Measurements from ENCODE around the gene SERP2. TPM values are rescaled to one million over a fixed set of nuclear protein-coding genes. Genes with fewer than 3 reads are reported as not detected.

The SERP2 gene
- total RNA-seq, 2 experiments from 2014 or later, result 0.53 to 0.65 TPM

DNA sequence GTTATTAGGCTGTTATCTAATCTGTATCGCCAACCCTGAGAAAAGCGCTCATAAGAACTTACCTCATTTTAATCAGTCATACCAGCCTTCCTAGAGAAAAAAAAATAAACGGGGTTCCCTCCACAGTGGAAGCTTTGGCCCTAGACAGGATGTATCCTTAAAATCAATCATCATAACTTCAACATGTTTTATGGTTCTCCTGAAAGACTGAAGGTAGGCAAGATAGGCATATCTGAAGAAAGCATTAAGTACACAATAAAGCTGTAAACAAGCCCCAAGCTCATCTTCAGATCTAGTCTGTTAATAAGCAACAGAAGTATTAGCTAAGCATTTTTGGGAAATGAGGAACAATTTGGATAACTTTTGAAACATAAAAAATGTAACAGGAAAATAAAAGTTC lies 18.7 kb upstream of the SERP2 start:
- ChIA-PET POLR2A (no interaction called here), CTCF (interaction anchor here (1.1 kb wide), 1 partner anchor 13 kb away, joined by 3 read pairs; no protein-coding TSS in a partner anchor)

DNA sequence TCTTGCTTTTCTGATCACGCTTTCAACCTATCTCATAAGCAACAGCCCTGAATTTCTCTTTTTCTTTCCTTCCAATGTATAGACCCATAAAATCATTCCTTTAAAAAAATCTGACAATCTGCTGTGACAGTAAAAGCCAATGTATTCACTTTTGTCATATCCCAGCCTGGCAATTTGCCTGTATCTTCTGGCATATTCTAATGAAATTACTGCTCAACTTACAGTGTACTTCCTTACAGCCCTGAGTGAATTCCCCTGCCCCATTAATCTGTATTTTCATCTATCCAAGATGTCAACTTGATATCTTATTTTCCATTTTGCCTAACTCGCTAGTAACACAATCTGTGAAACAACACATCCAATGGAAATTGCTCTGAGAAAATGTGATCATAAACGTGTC lies 18.0 kb upstream of the SERP2 start:
- ChIA-PET CTCF (no interaction called here), POLR2A (no interaction called here)

DNA sequence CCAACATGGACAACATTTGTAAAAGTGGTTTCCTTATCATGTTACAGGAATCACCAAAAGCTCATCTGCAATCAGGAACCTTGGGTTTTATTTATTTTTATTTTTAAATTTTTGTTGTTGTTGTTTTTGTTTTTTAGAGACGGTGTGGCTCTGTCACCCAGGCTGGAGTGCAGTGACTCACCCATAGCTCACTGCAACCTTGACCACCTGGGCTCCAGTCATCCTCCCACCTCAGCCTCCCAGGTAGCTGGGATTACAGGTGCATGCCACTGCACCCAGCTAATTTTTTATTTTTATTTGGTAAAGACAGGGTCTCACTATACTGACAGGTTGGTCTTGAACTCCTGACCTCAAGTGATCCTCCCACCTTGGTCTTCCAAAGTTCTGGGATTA lies 13.6 kb upstream of the SERP2 start:
- ChIA-PET CTCF (no interaction called here), POLR2A (no interaction called here)

DNA sequence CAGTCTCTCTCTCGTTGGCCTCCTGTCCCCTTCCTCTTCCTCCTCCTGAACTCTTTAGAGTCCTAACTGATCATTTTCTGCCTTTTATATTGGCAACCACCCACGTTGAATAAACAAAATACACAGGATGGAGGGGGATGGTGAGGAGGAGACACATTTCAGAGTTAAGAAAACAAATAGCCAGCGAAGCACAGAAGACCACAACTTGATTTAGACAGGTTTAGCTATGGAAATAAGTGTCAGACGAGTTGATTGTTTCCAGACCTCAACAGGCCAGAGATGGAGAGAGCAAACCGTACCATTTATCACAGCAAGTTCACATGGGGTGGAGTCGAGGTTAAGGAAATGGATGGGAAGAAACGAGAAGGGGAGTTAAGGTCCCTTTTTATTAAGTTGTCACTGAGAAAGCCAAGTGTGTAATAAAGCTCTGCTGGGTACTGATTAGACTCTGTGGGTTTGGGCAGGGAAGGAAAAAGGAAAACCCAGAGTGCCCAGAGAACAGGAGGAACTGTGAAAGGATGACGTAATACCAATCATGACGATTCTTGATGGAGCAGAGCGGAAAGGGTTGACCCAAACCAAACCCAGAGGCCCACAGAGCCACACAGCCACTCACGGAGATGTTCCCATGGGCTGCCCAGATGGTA lies 11.1 kb upstream of the SERP2 start:
- POLR2A ChIA-PET, result interaction anchor here (0.6 kb wide), 1 partner anchor 170 kb away, joined by 4 read pairs; no protein-coding TSS in a partner anchor
- CTCF ChIA-PET, result no interaction called here

DNA sequence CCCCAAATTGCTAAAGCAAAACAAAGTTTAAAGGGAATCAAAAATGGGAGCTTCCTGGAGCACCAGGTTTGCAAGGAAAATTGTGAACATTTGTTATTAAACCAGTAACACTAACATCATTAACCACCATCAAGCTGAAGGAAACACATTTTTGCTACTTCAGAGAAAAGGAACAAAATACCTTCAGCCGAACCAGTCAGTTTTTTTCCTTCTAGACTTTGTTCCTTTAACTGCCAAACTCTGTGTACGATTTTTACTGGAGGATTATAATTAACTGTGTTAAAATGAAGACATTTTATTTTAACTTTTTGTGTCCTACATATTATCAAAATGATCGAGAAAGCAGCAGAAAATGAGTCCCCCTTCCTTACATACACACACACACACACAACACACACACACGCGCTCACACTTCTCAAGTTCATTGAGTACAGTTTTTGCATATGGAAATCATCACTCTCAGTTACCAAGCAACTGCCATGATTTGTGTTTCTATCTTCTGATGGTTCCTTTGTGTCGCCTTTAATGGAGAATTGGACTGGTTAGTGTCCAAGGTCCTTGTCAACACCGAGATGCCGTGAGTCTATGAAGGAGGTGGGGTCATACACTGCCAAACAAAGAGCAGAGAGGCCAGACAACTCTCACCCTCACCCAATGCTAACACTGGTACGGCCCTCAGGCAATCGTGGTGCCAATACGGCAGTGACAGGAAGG lies 9.8 kb upstream of the SERP2 start:
- POLR2A ChIA-PET, result no interaction called here
- CTCF ChIA-PET, result interaction anchor here (0.7 kb wide), 1 partner anchor 125 kb away, joined by 3 read pairs; no protein-coding TSS in a partner anchor

DNA sequence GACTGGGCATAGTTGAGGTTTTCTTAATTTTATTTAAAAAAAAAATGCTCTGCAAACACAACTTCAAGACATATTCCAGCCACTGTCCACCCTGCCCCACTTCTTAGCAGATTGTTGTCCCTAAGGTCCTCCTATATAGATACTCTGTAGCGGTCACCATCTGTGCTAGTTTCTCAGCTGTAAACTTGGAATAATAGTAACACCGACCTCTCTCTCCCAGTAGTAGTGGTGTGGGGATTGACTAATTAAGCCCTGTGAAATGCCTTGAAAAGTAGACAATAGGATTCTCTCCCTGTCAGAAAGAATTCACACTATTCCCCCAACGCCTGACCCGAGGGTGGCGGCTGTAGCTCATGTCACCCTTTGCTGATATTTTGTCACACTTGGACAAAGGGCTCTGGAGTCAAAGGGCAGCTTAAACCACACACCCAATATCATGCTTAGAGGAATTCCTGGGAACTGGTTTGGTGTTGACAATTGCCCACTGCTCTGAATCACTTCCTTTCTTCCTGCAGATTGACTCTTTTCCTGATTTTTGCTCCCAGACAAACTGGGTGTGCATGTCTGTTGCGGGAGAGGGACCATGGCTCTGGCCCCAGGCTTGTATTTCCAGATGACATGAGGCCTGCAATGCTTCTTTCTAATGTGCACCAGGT lies 9.2 kb upstream of the SERP2 start:
- CTCF ChIA-PET, result no interaction called here

DNA sequence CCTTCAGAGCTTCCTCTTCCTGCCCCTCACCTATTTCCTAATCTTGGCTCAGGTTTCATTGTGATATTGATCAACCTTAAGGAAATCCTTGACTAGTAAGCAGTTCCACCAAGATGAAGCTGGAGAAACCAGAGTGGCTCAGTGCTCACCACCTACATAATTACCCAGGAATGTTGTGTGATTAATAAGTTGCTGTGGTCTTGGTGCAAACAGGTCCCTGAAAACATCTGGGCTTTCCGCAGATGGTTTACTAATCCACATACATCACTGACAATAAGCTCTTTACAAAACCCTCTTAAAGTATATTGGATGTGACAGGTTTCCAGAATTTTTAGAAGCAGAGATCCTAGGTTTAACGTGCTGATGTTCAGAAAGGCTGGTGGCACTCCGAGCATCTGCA lies 8.6 kb upstream of the SERP2 start:
- ChIA-PET CTCF (no interaction called here), POLR2A (no interaction called here)

More for the DNA sequence above, 9.2 kb upstream of the SERP2 start:
- POLR2A ChIA-PET, result no interaction called here

DNA sequence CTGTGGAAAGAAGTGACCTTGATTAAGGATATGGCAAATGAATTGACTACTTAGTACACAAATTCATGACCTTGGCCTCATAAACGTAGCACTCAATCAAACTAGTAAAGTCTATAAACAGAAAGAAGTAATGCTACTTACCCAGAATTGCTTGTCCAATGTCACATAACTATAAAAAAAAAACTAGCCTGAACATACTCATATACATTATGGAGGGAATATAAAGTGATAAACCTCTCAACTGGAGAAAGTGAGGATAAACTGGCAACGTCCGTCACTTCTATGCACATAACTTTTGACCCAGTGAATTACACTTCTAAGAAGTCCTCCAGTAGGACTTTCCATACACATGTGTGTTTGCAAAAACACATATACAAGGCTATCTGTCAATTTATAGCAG lies 7.7 kb upstream of the SERP2 start:
- POLR2A ChIA-PET, result no interaction called here
- CTCF ChIA-PET, result no interaction called here

DNA sequence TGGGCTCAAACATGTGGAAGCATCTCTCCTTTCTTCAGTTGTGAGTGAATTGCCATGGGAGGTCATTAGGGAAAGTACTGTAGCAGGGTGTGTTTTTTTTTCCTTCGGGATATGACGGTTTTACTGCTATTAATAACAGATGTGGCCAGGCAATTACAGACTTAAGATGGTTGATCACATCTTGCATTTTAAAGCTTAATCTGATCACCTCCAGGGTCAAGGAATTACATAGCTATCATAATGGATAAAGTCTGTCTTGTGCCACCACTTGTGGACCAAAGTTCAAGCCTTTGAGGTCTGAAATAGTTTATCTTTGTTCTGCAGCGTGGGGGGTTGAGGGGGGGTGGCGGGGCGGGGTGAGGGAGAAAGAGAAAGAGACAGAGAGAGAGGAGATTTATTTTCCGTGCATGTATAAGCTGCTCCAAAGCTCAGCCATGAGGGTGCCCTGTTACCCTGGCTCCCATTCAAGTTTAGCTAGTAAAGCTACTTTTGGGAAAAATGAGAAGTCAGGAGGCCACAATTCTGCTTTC lies 5.5 kb upstream of the SERP2 start:
- CTCF ChIA-PET, result interaction anchor here (1.0 kb wide), 1 partner anchor 14 kb away, joined by 3 read pairs; no protein-coding TSS in a partner anchor
- POLR2A ChIA-PET, result no interaction called here

DNA sequence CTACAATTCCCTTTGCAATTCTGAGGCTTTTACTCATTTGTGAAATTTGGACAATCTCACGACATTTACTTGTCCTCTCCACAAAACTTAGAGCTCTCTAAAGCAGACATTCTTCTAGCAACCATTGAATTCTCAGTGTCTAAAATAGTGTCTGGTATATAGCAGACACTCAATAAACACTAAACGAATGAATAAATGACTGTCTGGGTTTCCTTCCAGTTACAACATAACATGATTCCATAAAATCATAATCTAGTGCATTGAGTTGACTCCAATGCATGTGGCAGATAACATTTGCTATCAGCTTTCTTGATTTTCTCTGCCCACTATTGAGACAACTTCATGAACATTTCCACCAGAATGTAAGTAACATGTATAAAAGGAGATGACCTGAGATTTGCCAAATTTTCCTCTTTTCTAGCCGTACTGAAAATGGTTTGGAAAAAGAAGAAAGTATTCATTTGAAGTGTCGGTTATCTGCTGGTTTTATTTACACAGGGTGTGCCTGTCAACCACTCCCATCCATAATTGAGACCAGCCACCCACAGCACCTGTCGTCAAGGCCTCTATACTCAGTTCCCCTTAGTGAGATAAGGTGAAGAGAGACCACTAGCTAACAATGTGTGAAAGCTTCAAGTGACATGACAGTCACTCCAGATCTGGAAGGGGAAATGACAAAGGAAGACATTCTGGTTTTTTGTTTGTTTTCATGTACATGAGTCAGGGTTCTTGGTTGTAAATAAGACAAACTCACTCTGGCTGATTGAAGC lies 4.8 kb upstream of the SERP2 start:
- POLR2A ChIA-PET, result no interaction called here
- CTCF ChIA-PET, result no interaction called here

DNA sequence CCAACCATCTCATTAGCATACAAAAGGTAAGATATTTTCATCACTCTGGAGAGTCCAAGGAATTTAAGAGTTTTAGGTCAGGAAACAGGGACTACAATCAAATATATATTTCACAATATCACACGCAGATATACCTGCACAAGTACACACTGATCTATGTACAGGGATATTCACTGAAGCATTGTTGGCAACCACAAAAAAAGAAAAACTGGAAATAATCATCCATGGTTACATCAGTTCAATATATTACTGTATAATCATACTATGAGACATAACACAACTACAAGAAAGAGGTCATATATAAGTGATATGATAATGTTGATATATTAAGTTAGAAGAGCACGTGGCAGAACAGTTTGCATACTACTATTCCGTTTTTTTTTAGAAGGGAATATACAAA lies 2.2 kb upstream of the SERP2 start:
- CTCF ChIA-PET, result no interaction called here
- POLR2A ChIA-PET, result no interaction called here

DNA sequence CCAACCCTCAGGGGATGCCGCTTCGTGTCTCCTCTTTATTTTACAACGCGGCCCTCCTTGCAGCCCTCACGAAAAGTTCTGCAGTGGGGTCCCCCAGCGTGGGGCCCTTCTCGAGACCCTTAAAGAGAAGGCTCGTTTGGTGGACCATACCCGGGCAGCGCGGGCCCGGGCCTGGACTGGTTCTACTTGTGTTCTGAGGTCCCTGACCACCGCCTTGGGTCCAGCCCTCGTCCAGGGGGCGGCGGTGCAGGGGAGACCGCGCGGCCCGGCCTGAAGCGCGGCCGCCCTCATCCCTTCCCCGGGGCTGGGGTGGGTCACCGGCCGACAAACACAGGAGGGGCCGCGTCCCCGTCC lies 400 bp upstream of the SERP2 start:
- ChIA-PET CTCF (no interaction called here), POLR2A (no interaction called here)

DNA sequence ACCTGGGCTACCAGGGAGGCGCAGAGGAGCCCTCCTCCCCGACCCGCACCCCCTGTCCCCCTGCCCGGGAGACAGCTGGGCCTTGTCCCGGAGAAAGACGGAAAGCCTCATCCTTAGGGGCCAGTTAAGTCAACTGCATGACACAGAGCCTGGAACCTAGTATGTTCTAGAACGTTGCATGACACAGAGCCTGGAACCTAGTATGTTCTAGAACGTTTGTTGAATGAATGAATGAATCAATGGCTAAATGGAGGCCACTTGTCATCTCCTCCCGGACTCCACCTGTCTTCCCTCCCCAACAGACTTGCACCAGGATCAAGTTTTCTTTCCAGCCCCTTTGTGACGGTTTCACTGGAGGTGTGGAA lies 706 bp downstream of the SERP2 start:
- ChIA-PET POLR2A (no interaction called here), CTCF (interaction anchor here (1.1 kb wide), 1 partner anchor 10 kb away, joined by 3 read pairs; no protein-coding TSS in a partner anchor)

DNA sequence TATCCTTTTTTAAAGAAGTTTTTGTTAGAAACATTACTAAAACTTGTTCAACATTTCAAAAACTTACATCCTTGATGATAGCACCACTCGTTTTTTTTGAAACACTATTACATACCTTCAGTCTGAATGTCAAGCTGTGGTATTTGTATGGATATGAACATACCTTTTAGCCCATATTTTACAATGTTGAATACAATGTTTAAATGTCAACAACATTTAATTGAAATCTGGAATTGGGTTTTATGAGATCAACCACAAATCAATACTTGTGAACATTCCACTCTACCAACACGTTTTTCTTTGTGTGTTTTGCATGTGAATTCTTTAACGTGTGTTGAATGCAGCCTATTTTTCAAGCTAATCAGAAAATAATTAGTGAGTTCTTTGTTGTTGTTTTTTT lies 4.7 kb downstream of the SERP2 start:
- ChIA-PET CTCF (no interaction called here), POLR2A (no interaction called here)

DNA sequence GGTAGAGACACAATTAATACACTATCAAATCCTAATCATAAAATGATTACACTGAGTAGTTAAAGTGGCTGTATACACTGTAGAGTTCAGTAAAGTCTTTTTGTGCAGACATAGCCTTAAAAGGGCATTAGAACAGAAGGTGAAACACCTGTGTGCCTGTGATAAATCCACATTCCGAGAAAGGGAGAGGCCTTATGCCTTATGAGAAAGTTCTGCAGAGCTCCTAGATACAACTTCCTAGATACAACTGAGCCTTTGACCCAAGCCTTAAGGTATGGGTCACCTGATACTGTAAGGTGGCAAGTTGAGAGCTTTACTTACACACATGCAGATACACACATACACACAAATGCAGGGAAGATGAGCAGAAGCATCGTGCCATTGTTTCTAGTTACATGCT lies 6.3 kb downstream of the SERP2 start:
- CTCF ChIA-PET, result no interaction called here
- POLR2A ChIA-PET, result no interaction called here

DNA sequence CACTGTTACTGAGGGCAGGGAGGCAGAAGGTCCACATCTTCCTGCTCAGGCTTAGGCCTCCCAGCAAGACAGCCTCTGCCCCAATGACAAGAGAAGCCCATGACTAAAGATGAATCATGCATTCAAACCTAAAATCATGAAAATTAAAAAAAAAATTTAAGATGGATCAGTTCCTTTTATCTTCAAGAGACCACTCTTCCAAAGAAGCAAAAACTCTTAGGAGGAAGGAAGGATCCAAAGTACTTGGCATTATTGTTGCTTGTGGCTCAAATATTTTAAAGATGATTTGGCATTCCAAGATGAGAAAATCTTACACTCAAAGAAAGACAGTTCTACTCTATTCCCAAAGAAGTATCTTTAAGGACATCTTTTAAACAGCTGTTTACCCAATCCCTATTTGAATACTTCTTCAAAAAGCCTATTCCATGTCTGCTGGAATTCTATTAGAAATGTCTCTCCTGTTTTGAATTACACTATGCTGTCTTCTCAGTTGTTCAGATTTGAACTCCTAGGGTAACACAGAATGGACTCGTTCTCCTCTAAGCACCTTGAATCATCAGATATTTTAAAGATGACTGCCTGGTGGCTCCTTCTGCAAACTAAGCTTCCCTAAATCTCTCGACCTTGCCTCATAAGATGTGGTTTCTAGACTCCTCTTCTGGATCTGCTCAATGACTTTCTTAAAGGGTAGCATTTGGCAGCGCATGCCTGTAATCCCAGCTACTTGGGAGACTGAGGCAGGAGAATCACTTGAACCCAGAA lies 7.0 kb downstream of the SERP2 start:
- POLR2A ChIA-PET, result no interaction called here
- CTCF ChIA-PET, result no interaction called here

DNA sequence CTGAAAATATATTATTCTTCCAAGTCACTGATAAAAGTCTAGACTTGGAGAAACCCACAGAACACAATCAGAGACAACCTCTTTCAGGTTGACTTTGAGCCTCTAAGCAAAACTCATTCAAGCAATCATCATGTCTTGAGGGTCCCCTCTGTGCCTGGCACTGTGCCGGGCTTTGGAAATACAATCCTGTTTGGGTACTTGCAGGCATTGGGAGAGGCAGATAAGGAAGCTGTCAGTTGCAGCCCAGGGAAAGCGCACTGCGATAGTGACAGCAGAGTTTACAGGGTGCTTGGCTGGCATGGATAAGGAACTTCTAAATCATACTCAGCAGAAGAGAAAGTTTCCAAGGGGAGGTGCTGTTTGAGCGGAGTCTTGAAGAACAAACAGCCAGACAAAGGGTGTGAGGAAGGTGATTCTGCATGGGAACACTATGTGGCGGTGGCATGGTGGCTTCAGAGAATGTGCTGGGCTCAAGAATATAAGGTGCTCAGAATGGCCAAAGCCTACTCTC lies 9.1 kb downstream of the SERP2 start:
- ChIA-PET CTCF (no interaction called here), POLR2A (no interaction called here)

DNA sequence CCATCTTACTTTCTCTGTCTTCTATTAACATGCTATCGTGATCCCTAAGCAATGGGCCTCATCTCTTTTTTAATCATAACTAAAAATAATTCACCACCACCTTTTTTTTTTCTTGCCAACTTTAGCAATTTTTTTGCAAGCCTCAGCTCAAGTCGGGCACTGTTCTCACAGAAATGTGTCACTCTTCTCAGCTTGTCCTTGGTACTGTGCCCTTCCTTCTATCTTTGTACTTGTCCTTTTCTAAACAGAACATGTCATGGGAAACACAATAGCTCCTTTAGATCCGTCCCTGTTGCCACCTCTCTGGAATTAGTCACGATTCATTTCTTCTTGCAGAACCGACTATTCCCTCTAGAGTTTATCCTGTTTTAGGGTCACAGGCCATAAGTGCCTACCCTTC lies 10.3 kb downstream of the SERP2 start:
- ChIA-PET POLR2A (no interaction called here), CTCF (interaction anchor here (0.6 to 1.1 kb wide), 2 partner anchors 9 to 111 kb away, joined by 3 read pairs; no protein-coding TSS in a partner anchor)

DNA sequence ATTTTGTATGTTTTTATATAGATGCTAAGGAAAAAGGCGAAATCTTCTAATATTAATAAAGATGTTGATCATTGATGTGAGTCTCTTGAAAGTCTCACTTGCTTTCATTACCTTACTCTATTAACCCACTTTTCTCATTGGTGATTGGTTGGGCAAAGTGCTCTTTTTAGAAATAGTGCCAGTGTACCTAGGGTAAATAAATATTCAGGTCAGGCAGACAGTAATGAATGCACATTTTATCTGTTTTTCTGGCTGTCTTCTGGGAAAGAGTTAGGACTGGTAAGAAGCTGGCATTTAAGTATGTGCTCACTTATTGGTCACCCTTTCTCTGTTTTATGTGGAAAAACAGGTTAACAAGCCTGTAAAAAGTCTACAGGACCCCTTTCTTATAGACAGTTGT lies 11.2 kb downstream of the SERP2 start:
- POLR2A ChIA-PET, result no interaction called here
- CTCF ChIA-PET, result no interaction called here

DNA sequence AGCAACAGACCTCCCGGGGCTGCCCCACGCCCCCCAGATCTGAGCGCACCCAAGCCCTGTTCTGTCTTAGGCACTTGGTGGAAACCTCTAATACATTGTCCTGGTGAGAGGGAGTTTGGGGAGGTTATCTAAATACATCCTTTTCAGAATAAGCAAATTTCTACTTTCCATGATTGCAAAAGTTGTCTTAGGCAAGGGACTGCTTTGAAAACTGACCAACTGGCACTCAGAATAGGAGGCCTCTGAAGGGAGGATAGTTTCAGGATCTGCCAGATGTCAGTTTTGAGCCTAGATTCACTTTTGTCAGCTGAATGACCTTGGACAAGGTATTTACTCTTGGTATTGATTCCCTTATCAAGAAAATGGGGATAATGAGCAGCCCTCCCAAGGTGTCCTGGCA lies 11.8 kb downstream of the SERP2 start:
- ChIA-PET POLR2A (no interaction called here), CTCF (no interaction called here)
